Osteocyte (in vitro differentiated cells): ENCODE data around the gene SATB1. TPM values are rescaled to one million over a fixed set of nuclear protein-coding genes. Genes with fewer than 3 reads are reported as not detected.

Experiments used
- DNase-seq: peaks from one replicate; pipeline ENCODE4 v3.0.0; 2021; ENCODE audit warnings: mixed read lengths; ENCODE audit not compliant: unreplicated experiment; ENCODE audit errors: extremely low spot score
- H3K27ac Mint-ChIP-seq: one replicate; pipeline ENCODE4 v1.8.0; 2021; ENCODE audit warnings: mild to moderate bottlenecking, mixed read lengths; ENCODE audit not compliant: unreplicated experiment
- H3K27me3 Mint-ChIP-seq: one replicate; pipeline ENCODE4 v1.8.0; 2021; ENCODE audit warnings: mixed read lengths; ENCODE audit not compliant: unreplicated experiment
- H3K36me3 Mint-ChIP-seq: one replicate; pipeline ENCODE4 v1.8.0; 2021; ENCODE audit warnings: mixed read lengths; ENCODE audit not compliant: unreplicated experiment
- H3K4me1 Mint-ChIP-seq: one replicate; pipeline ENCODE4 v1.8.0; 2021; ENCODE audit warnings: mixed read lengths; ENCODE audit not compliant: unreplicated experiment
- H3K4me3 Mint-ChIP-seq: one replicate; pipeline ENCODE4 v1.8.0; 2021; ENCODE audit warnings: mild to moderate bottlenecking, moderate library complexity, mixed read lengths; ENCODE audit not compliant: unreplicated experiment
- H3K9me3 Mint-ChIP-seq: one replicate; pipeline ENCODE4 v1.8.0; 2021; ENCODE audit warnings: mixed read lengths; ENCODE audit not compliant: unreplicated experiment
- total RNA-seq: library from RNA; stranded (reverse); gene quantifications from 2 replicates; pipeline ENCODE4 v1.2.1, GENCODE V29; 2021
- TF ChIP-seq, protein P1 (sequence below): fragments of 200-600 bp; sonication (generic); IDR thresholded peaks from 2 replicates; pipeline ENCODE4 v1.5.0; 2021; ENCODE audit warnings: antibody characterized with exemption, mild to moderate bottlenecking, moderate library complexity

Gene SATB1
- total RNA-seq, 1 donor from 2014 or later: 10.6 TPM

DNA sequence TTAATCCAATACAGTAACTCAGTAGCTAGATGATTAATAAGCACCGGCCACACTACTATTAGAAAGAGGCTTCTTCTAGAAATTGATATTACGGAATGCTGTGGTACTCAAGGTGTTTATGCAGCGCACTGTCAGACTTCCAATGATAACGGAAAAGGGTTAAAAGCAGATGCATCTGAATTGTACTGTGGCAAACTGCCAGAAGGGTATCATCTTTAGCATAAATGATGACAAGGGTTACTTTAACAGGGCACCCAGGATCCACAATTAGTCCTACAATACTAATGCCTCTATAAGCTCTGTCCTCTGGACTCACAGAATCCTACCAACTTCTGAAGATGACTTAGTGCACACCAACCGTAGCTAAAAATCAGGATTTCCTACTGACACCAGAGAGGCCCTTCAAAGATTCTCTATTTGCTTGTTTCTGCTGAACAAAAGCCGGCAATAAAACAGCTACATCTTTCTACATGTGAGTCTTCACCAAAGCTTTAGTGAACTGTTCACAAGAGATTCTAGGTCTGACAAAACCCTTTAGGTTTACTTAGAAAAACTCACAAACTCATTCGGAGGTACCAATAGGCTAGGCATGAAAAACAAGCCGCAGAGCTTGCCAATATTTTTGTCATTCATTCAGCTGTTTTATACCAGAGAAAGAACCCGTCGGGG is 7.1 kb downstream of the SATB1 start:
- Mint-ChIP-seq H3K4me1 (peaks cover 3% of the 10 kb centered on the region), H3K4me3 (no peak overlapping the region), H3K9me3 (no peaks in the 10 kb centered on the region), H3K27me3 (peaks cover 14% of the 10 kb centered on the region), H3K27ac (no peak overlapping the region), H3K36me3 (peaks cover 21% of the 10 kb centered on the region)
- DNase-seq: no peak
- TF ChIP-seq, protein P1, sequence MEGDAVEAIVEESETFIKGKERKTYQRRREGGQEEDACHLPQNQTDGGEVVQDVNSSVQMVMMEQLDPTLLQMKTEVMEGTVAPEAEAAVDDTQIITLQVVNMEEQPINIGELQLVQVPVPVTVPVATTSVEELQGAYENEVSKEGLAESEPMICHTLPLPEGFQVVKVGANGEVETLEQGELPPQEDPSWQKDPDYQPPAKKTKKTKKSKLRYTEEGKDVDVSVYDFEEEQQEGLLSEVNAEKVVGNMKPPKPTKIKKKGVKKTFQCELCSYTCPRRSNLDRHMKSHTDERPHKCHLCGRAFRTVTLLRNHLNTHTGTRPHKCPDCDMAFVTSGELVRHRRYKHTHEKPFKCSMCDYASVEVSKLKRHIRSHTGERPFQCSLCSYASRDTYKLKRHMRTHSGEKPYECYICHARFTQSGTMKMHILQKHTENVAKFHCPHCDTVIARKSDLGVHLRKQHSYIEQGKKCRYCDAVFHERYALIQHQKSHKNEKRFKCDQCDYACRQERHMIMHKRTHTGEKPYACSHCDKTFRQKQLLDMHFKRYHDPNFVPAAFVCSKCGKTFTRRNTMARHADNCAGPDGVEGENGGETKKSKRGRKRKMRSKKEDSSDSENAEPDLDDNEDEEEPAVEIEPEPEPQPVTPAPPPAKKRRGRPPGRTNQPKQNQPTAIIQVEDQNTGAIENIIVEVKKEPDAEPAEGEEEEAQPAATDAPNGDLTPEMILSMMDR: no peak

DNA sequence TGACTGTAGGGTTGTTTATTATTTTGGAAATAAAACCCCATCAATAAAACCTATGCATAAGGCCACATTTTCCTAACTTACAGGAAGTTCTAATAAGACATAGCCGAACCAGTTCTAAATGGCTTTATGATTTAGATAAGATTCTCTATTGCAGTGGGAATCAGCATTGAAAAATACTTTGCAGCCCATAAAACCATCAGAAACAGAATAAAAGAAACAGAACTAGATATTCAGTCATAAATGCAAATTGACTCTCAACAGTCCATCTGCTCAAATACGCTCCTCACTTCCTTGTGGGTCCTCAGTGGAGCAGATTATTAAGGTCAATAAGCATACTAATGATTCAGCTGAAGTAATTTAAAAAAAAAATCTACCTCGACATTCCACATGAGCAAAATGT is 8.8 kb downstream of the SATB1 start:
- peaks cover 21% of the 10 kb centered on the region for H3K36me3 Mint-ChIP-seq
- no peak overlapping the region for H3K4me3 Mint-ChIP-seq
- no peaks in the 10 kb centered on the region for H3K9me3 Mint-ChIP-seq
- no peak for DNase-seq
- H3K27ac Mint-ChIP-seq: no peak overlapping the region
- H3K4me1 Mint-ChIP-seq: no peaks in the 10 kb centered on the region
- TF ChIP-seq, protein P1: no peak
- H3K27me3 Mint-ChIP-seq: peaks cover 11% of the 10 kb centered on the region

DNA sequence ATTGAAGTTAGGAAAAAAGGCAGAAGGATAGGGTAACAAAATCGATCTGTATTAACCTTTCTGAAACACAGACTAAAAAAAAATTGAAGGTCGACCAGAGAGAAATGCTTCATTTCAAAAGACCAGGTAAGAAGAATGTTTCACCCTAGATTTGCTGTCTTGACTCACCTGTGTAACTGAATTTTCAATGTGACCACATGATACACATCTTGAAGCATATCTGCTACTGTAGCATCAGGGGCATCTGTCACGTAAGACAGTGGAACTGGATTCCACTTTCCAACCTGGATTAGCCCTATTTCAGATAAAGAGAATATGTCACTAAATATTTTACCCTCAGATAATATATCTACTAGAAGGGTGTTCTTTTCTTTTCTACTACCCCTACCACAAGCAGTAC is 9.3 kb downstream of the SATB1 start:
- H3K9me3 Mint-ChIP-seq: no peaks in the 10 kb centered on the region
- peaks cover 21% of the 10 kb centered on the region for H3K36me3 Mint-ChIP-seq
- H3K4me1 Mint-ChIP-seq: no peaks in the 10 kb centered on the region
- no peak for DNase-seq
- TF ChIP-seq, protein P1: no peak
- H3K4me3 Mint-ChIP-seq: no peak overlapping the region
- H3K27ac Mint-ChIP-seq: no peak overlapping the region
- peaks cover 7% of the 10 kb centered on the region for H3K27me3 Mint-ChIP-seq

DNA sequence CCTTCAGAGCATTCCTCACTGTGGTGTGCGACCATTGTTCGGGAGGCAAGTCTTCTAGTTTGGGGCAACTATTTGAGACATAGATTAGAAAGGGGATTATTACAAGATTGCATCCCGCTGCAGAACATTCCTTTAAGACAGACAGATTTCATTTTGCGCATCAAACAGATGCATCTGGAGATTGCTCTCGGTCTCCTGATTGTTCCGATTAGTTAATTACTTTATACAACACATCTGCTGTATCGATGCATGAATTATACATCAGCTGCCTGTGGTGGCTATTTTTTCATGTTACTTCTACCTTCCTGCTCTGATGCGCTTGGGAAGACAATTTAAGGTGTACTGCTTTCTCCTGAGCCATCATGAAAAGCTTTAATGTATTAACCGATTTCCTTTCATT is 10.0 kb downstream of the SATB1 start:
- Mint-ChIP-seq H3K36me3 (peaks cover 16% of the 10 kb centered on the region), H3K4me3 (no peak overlapping the region), H3K27me3 (peaks cover 5% of the 10 kb centered on the region), H3K4me1 (no peaks in the 10 kb centered on the region), H3K27ac (no peak overlapping the region), H3K9me3 (no peaks in the 10 kb centered on the region)
- TF ChIP-seq, protein P1: no peak
- DNase-seq: no peak

DNA sequence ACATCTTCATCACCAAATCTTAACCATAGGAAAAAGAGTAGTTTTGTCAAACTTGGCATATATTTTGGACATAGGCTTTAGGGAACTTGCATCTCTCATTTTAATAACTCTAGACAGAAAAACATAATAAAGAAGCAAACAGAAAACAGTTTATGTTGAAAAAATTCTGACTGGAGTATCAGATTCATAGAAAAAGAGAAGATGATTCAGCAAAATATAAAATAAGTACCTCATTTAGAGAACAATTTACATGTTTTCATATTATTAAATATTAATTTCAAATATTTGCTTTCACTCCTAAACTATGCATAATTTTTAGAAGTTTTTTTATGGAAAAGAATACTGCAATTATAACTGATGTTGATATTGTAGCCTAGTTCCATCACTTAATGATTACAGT is 12.5 kb downstream of the SATB1 start:
- peaks cover 14% of the 10 kb centered on the region for H3K36me3 Mint-ChIP-seq
- no peak for DNase-seq
- H3K4me1 Mint-ChIP-seq: no peaks in the 10 kb centered on the region
- no peaks in the 10 kb centered on the region for H3K9me3 Mint-ChIP-seq
- TF ChIP-seq, protein P1: no peak
- H3K4me3 Mint-ChIP-seq: no peak overlapping the region
- no peak overlapping the region for H3K27ac Mint-ChIP-seq
- H3K27me3 Mint-ChIP-seq: peaks cover 4% of the 10 kb centered on the region
